Measurements from ENCODE around the gene PLAGL2.
"Not testable (repeated sequence)": the region's sequence is repeated elsewhere in the genome, so short reads cannot be mapped to it uniquely, and the experiment has no call there.

PLAGL2 gene

DNA sequence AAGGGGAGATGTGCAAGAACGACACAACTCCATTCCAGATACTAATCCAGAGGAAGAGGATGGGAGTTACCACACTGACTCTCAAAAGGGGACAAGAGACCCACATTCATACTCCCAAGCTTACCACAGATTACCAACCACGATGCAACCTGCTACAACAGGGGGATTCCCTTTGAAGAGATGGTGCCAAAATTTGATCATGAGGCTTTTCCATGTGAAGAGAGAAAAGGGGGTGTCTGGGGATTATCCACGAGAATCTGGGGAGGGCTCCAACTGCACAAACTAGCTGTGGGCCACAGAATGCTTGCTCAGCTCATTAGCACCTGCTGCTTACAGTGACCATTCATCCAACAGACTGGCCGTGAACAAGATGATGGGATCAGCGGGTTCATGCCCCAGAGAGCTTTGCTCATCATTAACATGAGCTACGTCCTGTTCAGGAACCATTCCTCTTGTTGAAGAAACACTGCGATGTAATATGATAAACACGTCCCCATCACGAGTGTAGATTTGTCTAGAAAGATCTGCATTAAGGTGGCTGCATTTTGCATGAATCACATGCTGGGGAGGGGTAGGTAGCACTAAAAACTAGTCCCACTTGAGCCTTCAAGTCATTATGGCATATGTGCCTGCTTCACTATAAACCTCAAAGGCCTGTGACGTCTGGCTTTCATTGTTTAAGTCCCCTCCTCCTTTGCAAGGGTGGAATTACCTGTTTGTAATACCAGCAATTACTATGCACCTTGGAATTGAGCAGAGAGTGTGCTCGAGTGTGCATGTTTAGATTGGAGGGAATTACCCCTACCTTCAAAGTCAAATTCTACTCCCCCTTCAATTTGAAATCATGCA is 4.0 kb downstream of the PLAGL2 start:
- Histone ChIP-seq H3K4me3 (no peak overlapping the region), H3K27ac (no peak overlapping the region)
- DNase-seq (ENCODE audit: low spot score) = no peak
- TF ChIP-seq CTCF (IDR thresholded peaks at IDR 0.05) = no peak

DNA sequence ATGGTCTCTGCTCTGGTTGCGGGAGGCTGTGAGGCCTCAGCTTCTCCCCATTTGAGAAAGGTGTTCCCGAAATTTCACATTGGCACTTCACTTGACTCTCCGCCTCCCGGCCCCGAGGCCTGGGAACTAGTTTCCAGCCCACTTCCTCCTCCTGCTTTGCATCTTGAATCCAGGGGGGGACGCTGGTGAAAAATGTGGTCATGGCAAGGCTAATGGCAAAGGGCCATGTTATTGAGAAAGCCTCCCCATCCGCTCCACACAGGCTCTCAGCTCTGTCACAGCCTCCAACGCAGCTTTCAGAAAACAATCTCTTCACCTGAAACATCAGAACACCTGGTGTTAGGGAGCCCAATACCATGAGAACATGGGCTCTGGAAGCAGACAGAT is 5.6 kb downstream of the PLAGL2 start:
- DNase-seq (ENCODE audit: low spot score) = no peak
- H3K4me3 ChIP-seq = no peak overlapping the region
- no peak for TF ChIP-seq CTCF (IDR thresholded peaks at IDR 0.05)
- no peak overlapping the region for H3K27ac ChIP-seq

DNA sequence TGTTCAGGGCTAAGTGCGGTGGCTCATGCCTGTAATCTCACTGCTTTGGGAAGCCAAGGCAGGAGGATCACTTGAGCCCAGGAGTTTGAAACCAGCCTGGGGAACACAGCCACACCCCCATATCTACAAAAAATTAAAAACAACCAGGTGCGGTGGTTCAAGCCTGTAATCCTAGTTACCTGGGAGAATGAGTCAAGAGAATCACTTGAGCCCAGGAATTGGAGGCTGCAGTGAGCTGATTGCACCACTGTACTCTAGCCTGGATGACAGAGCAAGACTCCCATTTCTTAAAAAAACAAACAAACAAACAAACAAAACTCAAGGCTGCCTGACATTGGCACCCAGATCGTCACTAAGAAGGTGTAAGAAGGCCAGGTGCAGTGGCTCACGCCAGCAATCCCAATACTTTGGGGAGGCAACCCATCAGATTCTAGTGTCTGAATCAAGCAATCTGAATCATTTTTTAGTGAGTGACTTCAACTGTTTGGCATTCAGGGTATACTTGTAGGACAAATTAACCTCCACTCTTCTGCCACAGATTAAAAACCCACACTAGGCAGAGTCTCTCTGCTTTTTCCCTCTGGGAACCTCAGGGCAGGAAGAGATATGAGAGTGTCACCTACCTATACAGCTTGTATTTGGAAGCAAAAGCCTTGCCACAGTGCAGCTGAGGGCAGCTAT is 6.1 kb downstream of the PLAGL2 start:
- no peak for DNase-seq (ENCODE audit: low spot score)
- H3K27ac ChIP-seq = no peak overlapping the region
- no peak overlapping the region for H3K4me3 ChIP-seq
- TF ChIP-seq CTCF (IDR thresholded peaks at IDR 0.05) = no peak

DNA sequence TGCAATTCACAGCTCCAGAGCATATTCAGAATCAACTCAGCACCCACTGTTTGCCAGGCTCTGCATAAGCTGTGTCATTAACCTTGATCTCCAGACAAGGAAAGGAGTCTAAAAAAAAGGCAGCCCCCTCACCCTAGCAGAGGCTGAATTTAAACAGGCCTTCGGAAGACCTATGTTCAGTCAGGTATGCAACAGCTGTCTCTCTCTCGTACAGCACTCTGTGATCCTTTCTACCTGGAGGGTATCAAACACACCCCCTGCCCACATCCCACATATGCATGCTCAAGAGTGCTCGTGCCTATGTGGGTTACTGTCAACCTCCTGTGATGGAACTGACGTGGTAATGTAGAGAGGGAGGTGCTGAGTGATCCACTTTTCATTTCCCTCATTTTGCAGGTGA is 8.5 kb downstream of the PLAGL2 start:
- TF ChIP-seq CTCF (IDR thresholded peaks at IDR 0.05) = no peak
- no peak for DNase-seq (ENCODE audit: low spot score)
- Histone ChIP-seq H3K4me3 (no peak overlapping the region), H3K27ac (no peak overlapping the region)

GRCh38 chr20:32197136-32197535 is 10.4 kb downstream of the PLAGL2 start:
- DNase-seq (ENCODE audit: low spot score); H3K27ac ChIP-seq: not testable (repeated sequence)

GRCh38 chr20:32196613-32197012 is 10.9 kb downstream of the PLAGL2 start:
- H3K27ac ChIP-seq; DNase-seq (ENCODE audit: low spot score); H3K4me3 ChIP-seq: not testable (repeated sequence)

More at GRCh38 chr20:32197136-32197535, 10.4 kb downstream of the PLAGL2 start:
- H3K4me3 ChIP-seq = not testable (repeated sequence)

DNA sequence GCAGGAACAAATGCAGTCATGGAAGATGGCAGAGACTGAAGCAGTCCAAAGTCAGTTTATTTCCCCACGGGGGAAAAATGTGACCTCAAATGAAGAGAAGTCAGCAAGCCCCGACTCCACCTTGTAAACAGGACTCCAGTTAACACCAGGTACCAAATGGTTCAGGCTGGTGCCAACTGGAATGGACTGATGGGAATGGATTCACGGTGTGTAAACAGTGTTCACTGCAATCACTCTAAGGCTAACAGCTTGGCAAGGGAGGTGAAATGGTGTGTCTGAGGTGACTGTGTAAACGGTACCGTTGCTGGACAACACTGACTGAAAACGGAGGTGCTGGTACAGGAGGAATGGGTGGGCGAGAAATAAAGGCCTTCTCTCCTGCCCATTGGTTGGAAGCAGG is 12.0 kb downstream of the PLAGL2 start:
- H3K27ac ChIP-seq = no peak overlapping the region
- no peak for DNase-seq (ENCODE audit: low spot score)
- no peak overlapping the region for H3K4me3 ChIP-seq
- TF ChIP-seq CTCF (IDR thresholded peaks at IDR 0.05) = no peak

DNA sequence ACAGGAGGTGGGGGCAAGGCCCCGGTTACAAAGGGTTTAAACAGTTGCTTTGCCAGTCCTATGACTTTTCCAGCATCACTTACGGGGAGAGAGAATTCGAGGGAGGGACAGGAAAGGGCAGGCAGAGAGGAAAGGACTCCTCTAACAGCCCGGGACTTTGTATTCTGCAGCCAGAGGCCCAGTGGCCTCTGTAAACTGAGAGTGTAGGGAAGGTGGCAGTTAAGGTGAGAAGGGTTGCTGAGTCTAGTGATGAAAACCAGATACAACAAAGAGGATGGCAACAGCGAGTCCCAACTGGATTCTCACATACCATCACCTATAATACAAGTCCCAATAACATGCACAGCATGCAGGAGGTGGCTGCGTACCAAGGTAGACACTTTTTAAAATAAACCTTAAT is 13.5 kb downstream of the PLAGL2 start:
- Histone ChIP-seq H3K4me3 (no peak overlapping the region), H3K27ac (no peak overlapping the region)
- no peak for TF ChIP-seq CTCF (IDR thresholded peaks at IDR 0.05)
- peak; percentile 24 for DNase-seq (ENCODE audit: low spot score)

DNA sequence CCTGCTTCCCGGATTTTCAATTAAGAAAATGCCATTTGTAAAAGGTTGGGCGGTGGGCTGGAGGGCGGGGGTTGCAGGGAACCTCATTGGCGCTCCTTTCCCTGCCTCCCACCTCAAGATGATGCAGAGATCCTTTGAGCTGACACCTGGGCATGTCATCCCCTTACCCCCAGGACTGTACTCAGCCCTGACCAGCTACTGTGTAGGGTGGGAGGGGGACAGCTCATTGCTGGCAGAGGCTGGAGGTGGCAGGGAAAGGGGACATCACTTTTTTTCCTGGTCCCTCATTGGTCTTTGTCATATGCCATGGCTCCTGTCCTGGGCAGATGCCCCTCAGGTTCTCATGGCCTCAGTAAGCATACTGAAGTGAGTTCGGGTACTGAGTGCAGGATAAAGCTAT is 14.2 kb downstream of the PLAGL2 start:
- H3K27ac ChIP-seq; DNase-seq (ENCODE audit: low spot score); H3K4me3 ChIP-seq: not testable (repeated sequence)

Measured in coronary artery (tissue), 2 donors.